CD14-positive monocyte (primary cell): ENCODE measurements around the gene PSPC1. TPM values are rescaled to one million over a fixed set of nuclear protein-coding genes. Genes with fewer than 3 reads are reported as not detected.
"Not testable (repeated sequence)": the region's sequence is repeated elsewhere in the genome, so short reads cannot be mapped to it uniquely, and the experiment has no call there.

Source experiments
- DNase-seq, 3 donors: peaks; one replicate each; pipeline ENCODE4 v3.0.0-alpha.2; 2011 to 2022
- H2AFZ ChIP-seq: 2 replicates; pipeline ENCODE4 v1.6.0; 2012; ENCODE audit warnings: mild to moderate bottlenecking, low read depth, low read length, inconsistent platforms; ENCODE audit not compliant: insufficient read depth, poor library complexity, severe bottlenecking
- H3K27ac ChIP-seq, 2 donors: 1 replicate in 1 of 2; 2 replicates in 1 of 2; pipeline ENCODE4 v1.5.1; 2012 to 2013; ENCODE audit warnings: low read length in 2 of 2, control low read depth in 1 of 2, inconsistent platforms in 1 of 2, low read depth in 1 of 2, mild to moderate bottlenecking in 1 of 2
- H3K27me3 ChIP-seq, 2 donors: one replicate each; pipeline versions ENCODE4 v1.6.0 to v1.6.1; 2011 to 2013; ENCODE audit warnings: low read length in 2 of 2; ENCODE audit not compliant: control insufficient read depth in 2 of 2, insufficient read depth in 2 of 2
- H3K36me3 ChIP-seq, 2 donors: replicated peaks in 1 of 2; 1 replicate in 1 of 2; 2 replicates in 1 of 2; pipeline versions ENCODE4 v1.5.1 to v1.6.1; 2012 to 2013; ENCODE audit warnings: low read length in 2 of 2, control low read depth in 1 of 2, inconsistent platforms in 1 of 2, mild to moderate bottlenecking in 1 of 2; ENCODE audit not compliant: insufficient read depth in 2 of 2, control insufficient read depth in 1 of 2
- H3K4me1 ChIP-seq, 2 donors: 1 replicate in 1 of 2; 2 replicates in 1 of 2; pipeline versions ENCODE4 v1.5.1 to v1.6.1; 2012 to 2013; ENCODE audit warnings: low read length in 2 of 2, control low read depth in 1 of 2, inconsistent platforms in 1 of 2, mild to moderate bottlenecking in 1 of 2, moderate library complexity in 1 of 2; ENCODE audit not compliant: insufficient read depth in 2 of 2, control insufficient read depth in 1 of 2
- H3K4me2 ChIP-seq: replicated peaks from 2 replicates; pipeline ENCODE3; 2012; ENCODE audit warnings: low read length, moderate library complexity, mild to moderate bottlenecking; ENCODE audit not compliant: poor library complexity, severe bottlenecking; ENCODE audit errors: extremely low read depth
- H3K4me3 ChIP-seq, 3 experiments: fragments of 200-600 bp in 1 of 3; sonication (generic) in 1 of 3; replicated peaks in 1 of 3; 1 replicate in 2 of 3; 2 replicates in 1 of 3; pipeline ENCODE4 v1.5.1; 2011 to 2013; ENCODE audit warnings: low read length in 3 of 3, mild to moderate bottlenecking in 3 of 3, control low read depth in 2 of 3, low read depth in 2 of 3, inconsistent platforms in 1 of 3, moderate library complexity in 1 of 3
- H3K79me2 ChIP-seq: 2 replicates; pipeline ENCODE4 v1.6.0; 2012; ENCODE audit warnings: mild to moderate bottlenecking, control low read depth, inconsistent platforms, low read length, moderate library complexity; ENCODE audit not compliant: insufficient read depth
- H3K9ac ChIP-seq: 2 replicates; pipeline ENCODE4 v1.6.0; 2017; ENCODE audit warnings: low read length, mild to moderate bottlenecking; ENCODE audit not compliant: insufficient read depth, poor library complexity, severe bottlenecking
- H3K9me3 ChIP-seq, 2 donors: replicated peaks in 1 of 2; 1 replicate in 1 of 2; 2 replicates in 1 of 2; pipeline versions ENCODE4 v1.5.1 to v1.6.1; 2012 to 2013; ENCODE audit warnings: low read length in 2 of 2, control low read depth in 1 of 2; ENCODE audit not compliant: control insufficient read depth in 1 of 2, insufficient read depth in 1 of 2
- H4K20me1 ChIP-seq: 2 replicates; pipeline ENCODE4 v1.6.0; 2012; ENCODE audit warnings: mild to moderate bottlenecking, low read length, control low read depth, moderate library complexity; ENCODE audit not compliant: insufficient read depth
- H3K27ac Mint-ChIP-seq, 7 donors: one replicate each; pipeline ENCODE4 v1.8.0; 2020; ENCODE audit warnings: mild to moderate bottlenecking in 7 of 7, mixed read lengths in 7 of 7, moderate library complexity in 6 of 7, inconsistent platforms in 2 of 7
- H3K27me3 Mint-ChIP-seq, 3 donors: one replicate each; pipeline ENCODE4 v1.8.0; 2021 to 2022; ENCODE audit warnings: low read depth in 3 of 3, mild to moderate bottlenecking in 3 of 3, mixed read lengths in 3 of 3, moderate library complexity in 3 of 3, inconsistent platforms in 1 of 3
- H3K36me3 Mint-ChIP-seq, 2 donors: one replicate each; pipeline ENCODE4 v1.8.0; 2020; ENCODE audit warnings: mixed read lengths in 2 of 2, inconsistent platforms in 1 of 2, mild to moderate bottlenecking in 1 of 2
- H3K4me1 Mint-ChIP-seq: one replicate; pipeline ENCODE4 v1.8.0; 2020; ENCODE audit warnings: mild to moderate bottlenecking, mixed read lengths
- H3K4me3 Mint-ChIP-seq, 2 donors: one replicate each; pipeline ENCODE4 v1.8.0; 2020; ENCODE audit warnings: mild to moderate bottlenecking in 2 of 2, mixed read lengths in 2 of 2, moderate library complexity in 1 of 2
- H3K9me3 Mint-ChIP-seq, 7 donors: one replicate each; pipeline ENCODE4 v1.8.0; 2020 to 2022; ENCODE audit warnings: mixed read lengths in 7 of 7, mild to moderate bottlenecking in 6 of 7, moderate library complexity in 6 of 7, inconsistent platforms in 2 of 7
- WGBS: methylation state at CpG from one replicate; pipeline ENCODE4 v1.1.5; 2013; ENCODE audit warnings: missing lambda C conversion rate; ENCODE audit not compliant: insufficient coverage; 5-methylcytosine and 5-hydroxymethylcytosine counted together
- intact Hi-C, 2 donors: fragments of 100-400 bp; cut with micrococcal nuclease; formaldehyde crosslinking; loops; one replicate each; pipeline versions ENCODE4 v1.15.0 to v1.15.1; 2023
- polyA plus RNA-seq, 3 donors: library from polyadenylated mRNA; depleted of rRNA in 1 of 3; unstranded in 2 of 3; stranded (reverse) in 1 of 3; fragments of 300-500 nt in 2 of 3; fragments of >200 nt in 1 of 3; fragmentation: Illumina TruSeq in 2 of 3; gene quantifications; 1 replicate in 2 of 3; 2 replicates in 1 of 3; pipeline ENCODE4 v1.2.3, GENCODE V29; 2012 to 2021
- TF ChIP-seq, protein P1 (sequence below): fragments of 200-600 bp; IDR thresholded peaks from one replicate; pipeline ENCODE4 v1.8.0; 2022; ENCODE audit warnings: antibody characterized with exemption, mild to moderate bottlenecking

The PSPC1 gene
- polyA plus RNA-seq, 3 donors, result 17.3 to 34.4 (median 19.4) TPM

DNA sequence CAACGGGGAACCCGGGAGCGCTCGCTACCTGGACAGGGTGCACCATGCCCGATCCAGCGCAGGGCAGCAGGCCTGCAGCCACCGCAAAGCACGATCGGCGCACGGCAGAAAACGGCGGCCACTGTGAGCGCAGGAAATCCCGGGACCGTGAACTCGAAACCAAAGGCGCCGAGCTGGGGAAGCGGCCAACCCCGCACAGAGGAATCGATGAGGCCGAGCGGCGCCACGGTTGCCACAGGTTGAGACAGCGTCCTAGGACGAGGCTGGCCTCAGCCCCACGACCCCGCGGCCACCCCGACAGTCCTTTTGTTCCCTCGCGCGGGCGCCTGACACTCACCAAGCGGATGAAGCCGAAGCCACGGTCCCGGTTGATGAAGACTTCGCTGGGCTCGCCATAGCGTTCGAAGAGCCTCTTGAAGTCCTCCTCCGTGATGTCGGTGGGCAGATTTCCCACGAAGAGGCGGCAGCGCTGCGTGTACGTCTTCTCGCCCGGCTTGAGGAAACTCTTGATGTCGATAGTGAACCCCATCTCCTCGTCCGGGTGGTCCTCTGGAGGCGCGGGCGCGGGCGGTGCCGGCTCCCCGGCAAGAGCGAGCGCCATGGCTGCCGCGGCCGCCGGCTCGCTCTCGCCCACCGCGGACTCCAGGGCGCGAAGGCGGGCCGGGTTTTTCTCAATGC lies 557 bp downstream of the PSPC1 start:
- peak overlapping the region; percentile 97 to 99 (median 98) for H3K4me3 ChIP-seq

DNA sequence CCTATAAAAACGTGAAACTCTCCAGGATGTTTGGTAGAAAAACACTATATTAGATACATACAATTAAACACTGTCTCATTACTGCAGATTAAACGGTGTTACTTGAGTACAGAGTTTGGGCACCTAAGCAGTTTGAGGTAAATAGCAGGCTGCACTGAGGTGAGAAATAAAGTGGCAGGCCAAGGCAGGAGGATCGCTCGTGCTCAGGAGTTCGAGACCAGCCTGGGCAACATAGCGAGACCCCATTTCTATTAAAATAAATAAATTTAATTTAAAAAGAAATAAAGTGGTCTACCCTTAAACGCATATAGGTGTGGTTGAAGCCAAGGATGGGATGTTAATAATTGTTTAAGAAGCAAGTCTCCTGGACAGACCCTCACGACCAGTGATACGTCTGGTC lies 1.2 kb downstream of the PSPC1 start:
- intact Hi-C loops, result loop anchor here (5.0 kb wide), 3 partner anchors 81 to 176 kb away; partner anchors contain the start of genes ZMYM5 (in 2 of the 2), MPHOSPH8 (in 1 of the 2) and ZMYM2 (in 1 of the 2)
- H3K27me3 ChIP-seq, result no peaks in the 10 kb centered on the region
- peaks cover 0 to 2% (median 2%) of the 10 kb centered on the region in 3 donors for H3K27me3 Mint-ChIP-seq
- no peaks in the 10 kb centered on the region for H3K9me3 Mint-ChIP-seq
- no peak for DNase-seq
- H3K36me3 ChIP-seq, result no peaks in the 10 kb centered on the region
- peak overlapping the region in 5 of 7 donors; percentile 79 to 98 (median 97) for H3K27ac Mint-ChIP-seq
- H3K4me2 ChIP-seq, result peak overlapping the region; percentile 86
- H3K4me1 Mint-ChIP-seq, result peaks cover 6% of the 10 kb centered on the region
- H3K4me3 ChIP-seq, result peak overlapping the region; percentile 97 to 99 (median 98)
- peaks cover 29% of the 10 kb centered on the region for H4K20me1 ChIP-seq
- H3K36me3 Mint-ChIP-seq, result no peaks in the 10 kb centered on the region
- 0% methylated on average over 2 of the region's 9 CpGs for WGBS
- no peaks in the 10 kb centered on the region for H3K9me3 ChIP-seq
- peak overlapping the region; percentile 98 for H3K9ac ChIP-seq
- H3K79me2 ChIP-seq, result peaks cover 39% of the 10 kb centered on the region
- H3K27ac ChIP-seq, result peak overlapping the region; percentile 98
- TF ChIP-seq, protein P1, sequence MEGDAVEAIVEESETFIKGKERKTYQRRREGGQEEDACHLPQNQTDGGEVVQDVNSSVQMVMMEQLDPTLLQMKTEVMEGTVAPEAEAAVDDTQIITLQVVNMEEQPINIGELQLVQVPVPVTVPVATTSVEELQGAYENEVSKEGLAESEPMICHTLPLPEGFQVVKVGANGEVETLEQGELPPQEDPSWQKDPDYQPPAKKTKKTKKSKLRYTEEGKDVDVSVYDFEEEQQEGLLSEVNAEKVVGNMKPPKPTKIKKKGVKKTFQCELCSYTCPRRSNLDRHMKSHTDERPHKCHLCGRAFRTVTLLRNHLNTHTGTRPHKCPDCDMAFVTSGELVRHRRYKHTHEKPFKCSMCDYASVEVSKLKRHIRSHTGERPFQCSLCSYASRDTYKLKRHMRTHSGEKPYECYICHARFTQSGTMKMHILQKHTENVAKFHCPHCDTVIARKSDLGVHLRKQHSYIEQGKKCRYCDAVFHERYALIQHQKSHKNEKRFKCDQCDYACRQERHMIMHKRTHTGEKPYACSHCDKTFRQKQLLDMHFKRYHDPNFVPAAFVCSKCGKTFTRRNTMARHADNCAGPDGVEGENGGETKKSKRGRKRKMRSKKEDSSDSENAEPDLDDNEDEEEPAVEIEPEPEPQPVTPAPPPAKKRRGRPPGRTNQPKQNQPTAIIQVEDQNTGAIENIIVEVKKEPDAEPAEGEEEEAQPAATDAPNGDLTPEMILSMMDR, result no peak
- H3K4me1 ChIP-seq, result peaks cover 12 to 16% of the 10 kb centered on the region in 2 donors
- H3K4me3 Mint-ChIP-seq, result peak overlapping the region; percentile 94 to 97
- peak overlapping the region; percentile 89 for H2AFZ ChIP-seq

More for the DNA sequence above, 557 bp downstream of the PSPC1 start:
- peak overlapping the region; percentile 98 for H3K9ac ChIP-seq
- peak overlapping the region; percentile 95 to 98 (median 98) for H3K27ac Mint-ChIP-seq
- TF ChIP-seq, protein P1, result no peak
- H3K4me2 ChIP-seq, result peak overlapping the region; percentile 86
- intact Hi-C loops, result loop anchor here (5.0 kb wide), 3 partner anchors 80 to 175 kb away; partner anchors contain the start of genes ZMYM5 (in 2 of the 2), MPHOSPH8 (in 1 of the 2) and ZMYM2 (in 1 of the 2)
- peaks cover 22% of the 10 kb centered on the region for H4K20me1 ChIP-seq
- H3K9me3 Mint-ChIP-seq, result no peaks in the 10 kb centered on the region
- peak; percentile 26 to 62 (median 41) for DNase-seq
- peaks cover 12 to 16% of the 10 kb centered on the region in 2 donors for H3K4me1 ChIP-seq
- H3K36me3 ChIP-seq, result no peaks in the 10 kb centered on the region
- under 1% methylated on average over 77 of the region's 77 CpGs for WGBS
- peak overlapping the region; percentile 89 for H2AFZ ChIP-seq
- H3K27me3 Mint-ChIP-seq, result peaks cover 0 to 2% (median 2%) of the 10 kb centered on the region in 3 donors
- no peaks in the 10 kb centered on the region for H3K27me3 ChIP-seq
- peaks cover 6% of the 10 kb centered on the region for H3K4me1 Mint-ChIP-seq
- peaks cover 33% of the 10 kb centered on the region for H3K79me2 ChIP-seq
- H3K4me3 Mint-ChIP-seq, result peak overlapping the region; percentile 94 to 97
- H3K36me3 Mint-ChIP-seq, result no peaks in the 10 kb centered on the region
- H3K27ac ChIP-seq, result peak overlapping the region; percentile 98
- H3K9me3 ChIP-seq, result no peaks in the 10 kb centered on the region

DNA sequence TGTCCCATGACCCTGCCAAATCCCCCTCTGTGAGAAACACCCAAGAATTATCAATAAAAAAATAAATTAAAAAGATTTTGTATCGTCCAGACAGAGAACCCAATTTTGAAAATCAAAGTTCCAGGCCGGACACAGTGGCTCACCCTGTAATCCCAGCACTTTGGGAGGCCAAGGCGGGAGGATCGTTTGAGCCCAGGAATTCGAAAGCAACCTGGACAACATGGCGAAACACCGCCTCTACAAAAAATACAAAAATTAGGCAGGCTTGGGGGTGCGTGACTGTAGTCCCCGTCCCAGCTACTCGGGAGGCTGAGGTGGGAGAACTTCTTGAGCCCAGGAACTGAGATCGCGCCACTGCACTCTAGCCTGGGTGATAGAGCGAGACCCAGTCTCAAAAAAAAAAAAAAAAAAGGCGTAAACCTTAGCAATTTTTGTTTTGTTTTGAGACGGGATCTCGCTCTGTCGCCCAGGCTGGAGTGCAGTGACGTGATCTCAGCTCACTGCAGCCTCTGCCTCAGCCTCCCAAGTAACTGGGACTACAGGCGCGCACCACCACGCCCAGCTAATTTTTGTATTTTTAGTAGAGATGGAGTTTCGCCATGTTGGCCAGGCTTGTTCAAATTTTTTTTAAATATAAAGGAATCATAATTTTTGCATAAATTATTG lies 1.9 kb downstream of the PSPC1 start:
- Histone ChIP-seq H3K4me3 (peak overlapping the region in 2 of 3 experiments; percentile 98 to 99), H3K27ac (peak overlapping the region in 1 of 2 donors; percentile 98), H3K4me2 (peak overlapping the region; percentile 86), H3K4me1 (peaks cover 12 to 16% of the 10 kb centered on the region in 2 donors), H3K79me2 (peaks cover 46% of the 10 kb centered on the region), H4K20me1 (peaks cover 35% of the 10 kb centered on the region)
- Mint-ChIP-seq H3K27ac (peak overlapping the region in 1 of 7 donors; percentile 70), H3K4me1 (peaks cover 12% of the 10 kb centered on the region), H3K4me3 (peak overlapping the region; percentile 39 to 62)
- H3K36me3 ChIP-seq, H3K9me3 ChIP-seq, H2AFZ ChIP-seq, H3K9ac ChIP-seq, H3K27me3 ChIP-seq, H3K36me3 Mint-ChIP-seq, DNase-seq, H3K9me3 Mint-ChIP-seq, H3K27me3 Mint-ChIP-seq: not testable (repeated sequence)
- intact Hi-C loops, result loop anchor here (5.0 kb wide), 3 partner anchors 81 to 176 kb away; partner anchors contain the start of genes ZMYM5 (in 2 of the 2), MPHOSPH8 (in 1 of the 2) and ZMYM2 (in 1 of the 2)
- WGBS, result 96% methylated on average over 17 of the region's 22 CpGs
